ENCODE results near the gene PMPCA.

GRCh38 chr9:136441191-136441680, 30.8 kb downstream of the PMPCA start:
- no peak for TF ChIP-seq CTCF (conservative IDR thresholded peaks at IDR 0.05; ENCODE audit: low read length)
- TF ChIP-seq EZH2phosphoT487 (IDR thresholded peaks at IDR 0.05; ENCODE audit: borderline replicate concordance, low read depth, low read length) = no peak
